CD4-positive, alpha-beta T cell treated with Interferon alpha-2 for 1 hour (primary cell): ENCODE results near the gene ARHGAP12.
A peak's percentile ranks its signal among the peaks of the same experiment; 100 is the strongest.

Experiments
- DNase-seq, 2 donors: peaks; one replicate each; pipeline ENCODE4 v3.0.0-alpha.2; 2020 to 2022

The ARHGAP12 gene

GRCh38 chr10:31876652-31877352, 51.8 kb downstream of the ARHGAP12 start:
- DNase-seq = peak in 1 of 2 donors; percentile 1

- DNase-seq = no peak
These were observed 53.0 kb downstream of the ARHGAP12 start for GRCh38 chr10:31875608-31876007.

- DNase-seq = no peak
These were observed 54.9 kb downstream of the ARHGAP12 start for GRCh38 chr10:31873724-31874123.

GRCh38 chr10:31871266-31872065, 57.2 kb downstream of the ARHGAP12 start:
- DNase-seq = no peak

- DNase-seq = no peak
These were observed 61.0 kb downstream of the ARHGAP12 start for GRCh38 chr10:31867646-31868045.

GRCh38 chr10:31866118-31866670, 62.4 kb downstream of the ARHGAP12 start:
- DNase-seq = no peak

- DNase-seq = no peak
These were observed 63.7 kb downstream of the ARHGAP12 start for GRCh38 chr10:31864834-31865518.

GRCh38 chr10:31855033-31855432, 73.6 kb downstream of the ARHGAP12 start:
- DNase-seq = no peak

- DNase-seq = no peak
These were observed 75.0 kb downstream of the ARHGAP12 start for GRCh38 chr10:31853629-31854028.

GRCh38 chr10:31851216-31851615, 77.4 kb downstream of the ARHGAP12 start:
- DNase-seq = no peak

GRCh38 chr10:31847515-31847914, 81.1 kb downstream of the ARHGAP12 start:
- no peak for DNase-seq

GRCh38 chr10:31838709-31839108, 89.9 kb downstream of the ARHGAP12 start:
- no peak for DNase-seq

GRCh38 chr10:31838065-31838464, 90.6 kb downstream of the ARHGAP12 start:
- DNase-seq = no peak

- DNase-seq = peak in 1 of 2 donors; percentile 8
These were observed 91.8 kb downstream of the ARHGAP12 start for GRCh38 chr10:31836569-31837406.

GRCh38 chr10:31833753-31834152, 94.9 kb downstream of the ARHGAP12 start:
- DNase-seq = no peak

- DNase-seq = no peak
These were observed 96.4 kb downstream of the ARHGAP12 start for GRCh38 chr10:31832261-31832660.

- DNase-seq = no peak
These were observed 97.7 kb downstream of the ARHGAP12 start for GRCh38 chr10:31830887-31831286.

- no peak for DNase-seq
These were observed 98.9 kb downstream of the ARHGAP12 start for GRCh38 chr10:31829776-31830175.

- no peak for DNase-seq
These were observed 105.3 kb downstream of the ARHGAP12 start for GRCh38 chr10:31823358-31823757.

- no peak for DNase-seq
These were observed 105.9 kb downstream of the ARHGAP12 start for GRCh38 chr10:31822616-31823318.

GRCh38 chr10:31822150-31822549, 106.5 kb downstream of the ARHGAP12 start:
- DNase-seq = no peak
